Measurements from ENCODE around the gene SFT2D2.

DNA sequence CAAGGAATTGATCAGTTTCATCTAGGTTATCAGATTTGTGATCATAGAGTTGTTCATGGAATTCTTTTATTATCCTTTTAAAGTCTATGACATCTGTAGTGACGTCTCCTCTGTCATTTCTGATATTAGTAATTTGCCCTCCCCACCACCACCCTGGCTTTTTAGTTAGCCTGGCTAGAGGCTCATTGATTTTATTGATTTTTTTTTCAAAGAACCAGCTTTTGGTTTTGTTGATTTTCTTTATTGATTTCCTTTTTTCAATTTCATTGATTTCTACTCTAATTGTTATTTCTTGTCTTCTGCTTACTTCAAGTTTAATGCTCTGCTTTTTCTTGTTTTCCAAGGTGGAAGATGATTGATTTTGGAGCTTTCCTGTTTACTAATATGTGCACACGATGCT lies 31.6 kb downstream of the SFT2D2 start:
- TF ChIP-seq, protein P1, sequence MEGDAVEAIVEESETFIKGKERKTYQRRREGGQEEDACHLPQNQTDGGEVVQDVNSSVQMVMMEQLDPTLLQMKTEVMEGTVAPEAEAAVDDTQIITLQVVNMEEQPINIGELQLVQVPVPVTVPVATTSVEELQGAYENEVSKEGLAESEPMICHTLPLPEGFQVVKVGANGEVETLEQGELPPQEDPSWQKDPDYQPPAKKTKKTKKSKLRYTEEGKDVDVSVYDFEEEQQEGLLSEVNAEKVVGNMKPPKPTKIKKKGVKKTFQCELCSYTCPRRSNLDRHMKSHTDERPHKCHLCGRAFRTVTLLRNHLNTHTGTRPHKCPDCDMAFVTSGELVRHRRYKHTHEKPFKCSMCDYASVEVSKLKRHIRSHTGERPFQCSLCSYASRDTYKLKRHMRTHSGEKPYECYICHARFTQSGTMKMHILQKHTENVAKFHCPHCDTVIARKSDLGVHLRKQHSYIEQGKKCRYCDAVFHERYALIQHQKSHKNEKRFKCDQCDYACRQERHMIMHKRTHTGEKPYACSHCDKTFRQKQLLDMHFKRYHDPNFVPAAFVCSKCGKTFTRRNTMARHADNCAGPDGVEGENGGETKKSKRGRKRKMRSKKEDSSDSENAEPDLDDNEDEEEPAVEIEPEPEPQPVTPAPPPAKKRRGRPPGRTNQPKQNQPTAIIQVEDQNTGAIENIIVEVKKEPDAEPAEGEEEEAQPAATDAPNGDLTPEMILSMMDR (IDR thresholded peaks at IDR 0.05 in 8 of 11, conservative IDR thresholded peaks at IDR 0.05 in 3 of 11) = no peak
- TF ChIP-seq POLR2A (IDR thresholded peaks at IDR 0.05) = no peak
- no peak for TF ChIP-seq POLR2AphosphoS5 (IDR thresholded peaks at IDR 0.05)
